Ectodermal cell (in vitro differentiated cells): ENCODE results near the gene SLC2A1. TPM values are rescaled to one million over a fixed set of nuclear protein-coding genes. Genes with fewer than 3 reads are reported as not detected.

ENCODE experiments used
- H3K27ac ChIP-seq: 2 replicates; pipeline ENCODE4 v1.7.0; 2013; ENCODE audit warnings: mild to moderate bottlenecking, low read depth, low read length; ENCODE audit not compliant: insufficient read depth, poor library complexity, severe bottlenecking
- H3K27me3 ChIP-seq: 2 replicates; pipeline ENCODE4 v1.7.0; 2013; ENCODE audit warnings: mild to moderate bottlenecking, low read length; ENCODE audit not compliant: insufficient read depth, control insufficient read depth, poor library complexity, severe bottlenecking
- H3K36me3 ChIP-seq: one replicate; pipeline ENCODE4 v1.7.0; 2013; ENCODE audit warnings: low read length; ENCODE audit not compliant: control insufficient read depth, insufficient read depth
- H3K4me1 ChIP-seq: one replicate; pipeline ENCODE4 v1.7.0; 2013; ENCODE audit warnings: low read length; ENCODE audit not compliant: control insufficient read depth, insufficient read depth
- H3K4me3 ChIP-seq: 2 replicates; pipeline ENCODE4 v1.7.0; 2013; ENCODE audit warnings: low read depth, low read length, control low read depth; ENCODE audit not compliant: insufficient read depth
- H3K9me3 ChIP-seq: 2 replicates; pipeline ENCODE4 v1.7.0; 2013; ENCODE audit warnings: mild to moderate bottlenecking, low read length, moderate library complexity; ENCODE audit not compliant: control insufficient read depth
- WGBS, 2 experiments: methylation state at CpG; one replicate each; pipeline ENCODE4 v1.1.7; 2013; ENCODE audit warnings: missing lambda C conversion rate in 2 of 2; 5-methylcytosine and 5-hydroxymethylcytosine counted together
- polyA plus RNA-seq, 4 experiments: library from polyadenylated mRNA; stranded (reverse); fragments of 50-300 nt; gene quantifications; one replicate each; pipeline ENCODE4 v1.2.3, GENCODE V29; 2013

SLC2A1 gene
- 162 TPM for polyA plus RNA-seq (2013, experiment 1 of 4)
- 192 TPM for polyA plus RNA-seq (2013, experiment 2 of 4)
- 137 TPM for polyA plus RNA-seq (2013, experiment 3 of 4)
- polyA plus RNA-seq (2013, experiment 4 of 4): 147 TPM

- whole genome bisulfite sequencing, 2 experiments: 0% methylated on average over 87 of the region's 87 CpGs
- Histone ChIP-seq H3K4me1 (peaks cover 55% of the 10 kb centered on the region), H3K9me3 (no peaks in the 10 kb centered on the region), H3K36me3 (peaks cover 4% of the 10 kb centered on the region), H3K27me3 (no peaks in the 10 kb centered on the region), H3K4me3 (peak within 1 kb of the TSS; percentile 94), H3K27ac (peak within 1 kb of the TSS; percentile 88)
Measured at GRCh38 chr1:42958488-42959319, at the start of gene SLC2A1. Gene SLC2A1, minus strand, starts transcription at chr1:42958868. Its CDS starts 217 bp downstream, at chr1:42958651.

GRCh38 chr1:43007377-43008114 is 48.9 kb upstream of the SLC2A1 start:
- WGBS, 2 experiments: 14 to 15% methylated on average over 49 of the region's 49 CpGs
- Histone ChIP-seq H3K36me3 (no peaks in the 10 kb centered on the region), H3K27ac (peak overlapping the region; percentile 96), H3K9me3 (no peaks in the 10 kb centered on the region), H3K4me1 (peaks cover 44% of the 10 kb centered on the region), H3K4me3 (peak overlapping the region; percentile 20), H3K27me3 (no peaks in the 10 kb centered on the region)

GRCh38 chr1:43005460-43006361 is 47.0 kb upstream of the SLC2A1 start:
- peaks cover 44% of the 10 kb centered on the region for H3K4me1 ChIP-seq
- WGBS, 2 experiments: 45% methylated on average over 18 of the region's 18 CpGs
- no peaks in the 10 kb centered on the region for H3K36me3 ChIP-seq
- no peaks in the 10 kb centered on the region for H3K9me3 ChIP-seq
- no peaks in the 10 kb centered on the region for H3K27me3 ChIP-seq
- no peak overlapping the region for H3K4me3 ChIP-seq
- peak overlapping the region; percentile 87 for H3K27ac ChIP-seq

DNA sequence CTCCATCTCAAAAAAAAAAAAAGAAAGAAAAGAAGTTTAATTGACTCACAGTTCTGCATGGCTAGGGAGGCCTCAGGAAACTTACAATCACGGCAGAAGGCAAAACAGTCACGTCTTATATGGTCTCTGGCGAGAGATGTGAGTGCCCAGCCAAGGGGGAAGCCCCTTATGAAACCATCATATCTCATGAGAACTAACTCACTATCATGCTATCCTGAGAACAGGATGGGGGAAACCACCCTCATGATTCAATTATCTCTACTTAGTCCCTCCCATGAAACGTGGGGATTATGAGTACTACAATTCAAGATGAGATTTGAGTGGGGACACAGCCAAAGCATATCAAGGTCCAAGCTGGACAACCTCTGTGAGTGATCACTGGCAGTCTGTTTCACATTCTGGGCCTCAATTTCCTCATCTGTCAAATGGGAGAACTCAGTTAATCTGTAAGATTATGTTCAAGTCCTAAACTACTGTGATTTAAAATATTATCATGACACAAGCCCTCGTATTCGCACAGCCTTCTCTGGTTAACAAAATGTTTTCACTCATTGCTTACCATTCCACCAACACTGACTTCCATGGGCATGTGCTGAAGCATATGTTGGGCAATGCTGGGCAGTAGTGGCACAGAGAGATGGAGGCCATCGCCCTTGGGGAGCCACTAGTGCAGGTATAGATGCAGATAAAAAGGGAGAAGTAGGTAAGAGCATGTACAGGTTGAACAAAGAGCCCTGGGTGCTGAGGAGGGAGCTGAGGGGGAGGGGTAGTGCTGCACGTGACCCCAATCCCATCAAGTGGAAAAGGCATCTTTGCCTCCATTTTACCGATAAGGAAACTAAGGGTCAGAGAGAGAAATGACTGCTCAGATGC is 46.2 kb upstream of the SLC2A1 start:
- Histone ChIP-seq H3K9me3 (no peaks in the 10 kb centered on the region), H3K27me3 (no peaks in the 10 kb centered on the region), H3K27ac (peak overlapping the region; percentile 87), H3K4me3 (no peak overlapping the region), H3K4me1 (peaks cover 43% of the 10 kb centered on the region), H3K36me3 (no peaks in the 10 kb centered on the region)
- 86 to 90% methylated on average over 9 of the region's 9 CpGs for WGBS, 2 experiments

DNA sequence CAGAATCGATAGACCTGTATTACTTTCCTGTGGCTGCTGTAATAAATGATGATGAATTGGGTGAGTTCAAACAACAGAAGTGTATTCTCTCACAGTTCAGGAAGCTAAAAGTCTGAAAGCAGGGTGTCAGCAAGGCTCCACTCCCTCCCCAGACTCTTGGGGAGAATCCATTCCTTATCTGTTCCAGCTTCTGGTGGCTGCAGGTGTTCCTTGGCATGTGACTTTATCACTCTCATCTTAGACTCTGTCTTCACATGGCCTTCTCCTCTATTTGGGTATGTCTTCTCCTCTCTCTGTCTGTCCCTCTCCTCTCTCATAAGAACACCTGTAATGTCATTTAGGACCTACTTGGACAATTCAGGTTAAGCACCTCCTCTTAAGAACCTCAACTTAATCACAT is 44.1 kb upstream of the SLC2A1 start:
- H3K27me3 ChIP-seq: no peaks in the 10 kb centered on the region
- no peak overlapping the region for H3K27ac ChIP-seq
- no peak overlapping the region for H3K4me3 ChIP-seq
- H3K9me3 ChIP-seq: no peaks in the 10 kb centered on the region
- WGBS, 2 experiments: 93 to 96% methylated on average over 1 of the region's 1 CpG
- peaks cover 24% of the 10 kb centered on the region for H3K4me1 ChIP-seq
- H3K36me3 ChIP-seq: no peaks in the 10 kb centered on the region

DNA sequence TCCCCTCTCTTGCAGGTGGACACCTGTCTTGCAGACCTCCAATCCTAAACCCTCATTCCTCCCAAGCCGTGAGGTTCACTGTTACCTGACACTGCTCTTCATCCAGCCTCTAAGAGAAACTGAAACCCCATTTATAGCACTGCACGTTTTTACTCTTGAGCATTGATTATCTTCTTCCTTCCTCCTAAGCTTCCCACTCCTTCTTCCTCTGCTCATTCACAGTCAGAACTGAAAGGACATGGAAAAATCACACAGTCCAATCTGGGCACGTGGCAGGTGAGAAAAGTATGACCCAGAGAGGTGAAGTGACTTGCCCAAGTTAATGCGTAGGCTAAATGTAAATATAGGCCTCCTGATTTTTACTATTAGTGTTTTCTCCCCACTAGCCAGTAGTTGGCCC is 43.4 kb upstream of the SLC2A1 start:
- H3K27me3 ChIP-seq: no peaks in the 10 kb centered on the region
- H3K36me3 ChIP-seq: no peaks in the 10 kb centered on the region
- peaks cover 19% of the 10 kb centered on the region for H3K4me1 ChIP-seq
- WGBS, 2 experiments: 90 to 91% methylated on average over 4 of the region's 4 CpGs
- no peaks in the 10 kb centered on the region for H3K9me3 ChIP-seq
- H3K4me3 ChIP-seq: no peak overlapping the region
- no peak overlapping the region for H3K27ac ChIP-seq

DNA sequence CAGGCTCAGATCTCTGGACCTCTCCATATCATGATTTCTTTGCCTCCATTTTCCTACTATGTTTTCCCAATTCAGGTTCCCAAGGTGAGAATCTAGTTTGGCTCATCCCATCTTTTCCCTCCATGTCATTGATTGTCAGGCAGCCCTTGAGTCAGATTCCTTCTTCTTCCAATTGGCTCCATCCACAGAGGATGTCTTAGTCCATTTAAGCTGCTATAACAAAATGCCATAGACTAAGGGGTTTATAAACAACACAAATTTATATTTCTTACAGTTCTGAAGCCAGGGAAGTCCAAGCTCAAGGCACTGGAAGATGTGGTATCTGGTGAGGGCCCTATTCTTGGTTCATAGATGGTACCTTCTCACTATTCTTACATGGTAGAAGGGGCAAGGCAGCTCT is 42.8 kb upstream of the SLC2A1 start:
- Histone ChIP-seq H3K27ac (no peak overlapping the region), H3K4me3 (no peak overlapping the region), H3K36me3 (no peaks in the 10 kb centered on the region), H3K9me3 (no peaks in the 10 kb centered on the region), H3K27me3 (no peaks in the 10 kb centered on the region), H3K4me1 (peaks cover 15% of the 10 kb centered on the region)

DNA sequence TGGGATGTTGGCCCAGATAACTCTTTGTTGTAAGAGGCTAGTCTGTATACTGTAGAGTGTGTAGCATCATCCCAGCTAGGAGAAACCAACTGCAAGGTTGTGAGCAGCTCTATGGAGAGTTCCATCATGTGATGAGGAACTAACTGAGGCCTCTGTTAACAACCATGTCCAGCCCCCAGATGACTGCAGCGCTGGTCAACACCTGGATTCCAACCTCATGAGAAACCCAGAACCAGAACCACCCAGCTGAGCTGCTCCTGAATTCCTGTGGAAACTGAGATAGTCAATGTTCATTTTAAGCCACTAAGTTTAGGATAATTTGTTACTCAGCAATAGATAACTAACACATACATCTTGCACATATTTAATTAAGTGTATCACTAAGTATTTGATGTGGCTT is 41.6 kb upstream of the SLC2A1 start:
- Histone ChIP-seq H3K27ac (no peak overlapping the region), H3K27me3 (no peaks in the 10 kb centered on the region), H3K36me3 (no peaks in the 10 kb centered on the region), H3K9me3 (no peaks in the 10 kb centered on the region), H3K4me3 (no peak overlapping the region), H3K4me1 (peaks cover 4% of the 10 kb centered on the region)
- WGBS, 2 experiments: 92 to 96% methylated on average over 1 of the region's 1 CpG

GRCh38 chr1:42999308-42999707 is 40.6 kb upstream of the SLC2A1 start:
- Histone ChIP-seq H3K9me3 (no peaks in the 10 kb centered on the region), H3K4me1 (no peaks in the 10 kb centered on the region), H3K27me3 (no peaks in the 10 kb centered on the region)

More at GRCh38 chr1:42999308-42999707, 40.6 kb upstream of the SLC2A1 start:
- H3K27ac ChIP-seq: no peak overlapping the region
- no peak overlapping the region for H3K4me3 ChIP-seq
- H3K36me3 ChIP-seq: no peaks in the 10 kb centered on the region
